GM12801 (cell line): ENCODE measurements around the gene CUX1.

ENCODE experiments used
- TF ChIP-seq, protein P1 (sequence below): IDR thresholded peaks from one replicate; pipeline ENCODE4 v1.5.1; 2011; ENCODE audit warnings: control low read depth; ENCODE audit not compliant: insufficient read length; ENCODE audit errors: extremely low read depth

Gene CUX1

DNA sequence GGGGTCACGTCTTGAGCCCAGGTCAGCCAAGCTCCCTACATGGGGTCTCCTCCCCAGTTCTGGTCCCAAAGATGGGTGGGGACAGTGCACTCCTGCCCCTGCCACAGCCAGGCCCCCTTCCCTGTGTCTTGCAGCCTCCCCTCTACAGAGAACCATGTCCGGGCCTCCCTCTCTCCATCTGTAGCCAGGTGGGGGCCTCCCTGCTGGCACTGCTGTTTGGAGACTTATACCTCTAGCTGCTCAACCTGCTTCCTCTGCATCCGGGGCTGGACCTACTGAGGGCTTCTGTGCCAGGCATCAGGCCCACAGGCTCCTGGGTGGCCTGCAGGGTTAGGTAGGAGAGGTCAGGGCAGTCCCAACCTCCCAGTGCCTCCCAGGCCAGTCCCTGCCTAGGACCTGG, 477.2 kb downstream of the CUX1 start:
- TF ChIP-seq, protein P1, sequence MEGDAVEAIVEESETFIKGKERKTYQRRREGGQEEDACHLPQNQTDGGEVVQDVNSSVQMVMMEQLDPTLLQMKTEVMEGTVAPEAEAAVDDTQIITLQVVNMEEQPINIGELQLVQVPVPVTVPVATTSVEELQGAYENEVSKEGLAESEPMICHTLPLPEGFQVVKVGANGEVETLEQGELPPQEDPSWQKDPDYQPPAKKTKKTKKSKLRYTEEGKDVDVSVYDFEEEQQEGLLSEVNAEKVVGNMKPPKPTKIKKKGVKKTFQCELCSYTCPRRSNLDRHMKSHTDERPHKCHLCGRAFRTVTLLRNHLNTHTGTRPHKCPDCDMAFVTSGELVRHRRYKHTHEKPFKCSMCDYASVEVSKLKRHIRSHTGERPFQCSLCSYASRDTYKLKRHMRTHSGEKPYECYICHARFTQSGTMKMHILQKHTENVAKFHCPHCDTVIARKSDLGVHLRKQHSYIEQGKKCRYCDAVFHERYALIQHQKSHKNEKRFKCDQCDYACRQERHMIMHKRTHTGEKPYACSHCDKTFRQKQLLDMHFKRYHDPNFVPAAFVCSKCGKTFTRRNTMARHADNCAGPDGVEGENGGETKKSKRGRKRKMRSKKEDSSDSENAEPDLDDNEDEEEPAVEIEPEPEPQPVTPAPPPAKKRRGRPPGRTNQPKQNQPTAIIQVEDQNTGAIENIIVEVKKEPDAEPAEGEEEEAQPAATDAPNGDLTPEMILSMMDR, result no peak

DNA sequence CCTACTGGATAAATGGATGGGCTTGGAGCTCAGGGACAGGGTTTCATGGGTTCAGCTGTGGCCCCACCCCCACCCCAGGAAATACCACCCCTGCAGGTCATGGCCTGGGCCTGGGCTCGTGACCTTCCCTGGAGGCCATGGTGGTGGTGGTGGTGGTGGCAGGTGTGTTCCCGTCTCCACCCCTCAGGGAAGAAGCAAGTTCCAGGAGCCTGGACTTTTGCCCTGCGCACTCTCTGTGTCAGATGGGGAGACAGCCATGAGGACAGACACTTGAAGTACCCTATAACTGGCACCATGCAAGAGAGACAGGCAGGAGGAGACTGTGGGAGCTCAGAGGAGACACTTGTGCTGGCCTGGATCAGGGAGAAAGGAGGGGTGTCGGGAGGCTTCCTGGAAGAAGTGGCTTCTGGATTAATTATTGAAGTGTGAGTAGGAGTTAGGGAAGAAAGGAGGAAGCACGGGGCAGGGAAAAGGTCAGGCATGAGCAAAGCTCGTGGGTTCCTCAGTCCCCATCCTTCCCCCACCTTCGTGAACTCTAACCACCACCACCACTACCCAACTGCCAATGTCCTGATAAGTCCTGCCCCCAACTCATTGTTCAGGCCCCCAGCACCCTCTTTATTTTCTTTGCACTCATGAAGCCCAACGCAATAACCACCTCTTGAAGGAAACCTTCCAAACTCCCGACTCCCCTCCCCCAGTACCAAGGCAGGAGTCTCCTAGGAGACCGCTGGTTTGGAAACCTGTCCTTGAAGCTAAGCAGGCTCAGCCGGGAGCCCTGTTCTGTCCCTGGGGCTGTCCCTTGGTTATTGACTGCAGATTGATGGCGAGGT, 478.1 kb downstream of the CUX1 start:
- TF ChIP-seq, protein P1, result no peak

DNA sequence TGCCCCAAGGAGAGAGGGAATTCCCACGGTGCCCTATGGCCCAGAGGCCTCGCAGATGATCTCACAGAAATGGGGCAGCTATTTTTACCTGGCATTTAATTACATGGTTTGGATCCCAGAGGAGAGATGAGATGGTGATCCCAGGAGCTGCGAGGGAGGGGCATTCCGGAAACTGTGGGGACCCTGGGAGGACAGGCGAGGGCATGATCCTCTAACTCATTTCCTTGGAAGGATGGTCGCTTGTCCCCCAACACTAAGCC, 478.7 kb downstream of the CUX1 start:
- TF ChIP-seq, protein P1, result no peak

DNA sequence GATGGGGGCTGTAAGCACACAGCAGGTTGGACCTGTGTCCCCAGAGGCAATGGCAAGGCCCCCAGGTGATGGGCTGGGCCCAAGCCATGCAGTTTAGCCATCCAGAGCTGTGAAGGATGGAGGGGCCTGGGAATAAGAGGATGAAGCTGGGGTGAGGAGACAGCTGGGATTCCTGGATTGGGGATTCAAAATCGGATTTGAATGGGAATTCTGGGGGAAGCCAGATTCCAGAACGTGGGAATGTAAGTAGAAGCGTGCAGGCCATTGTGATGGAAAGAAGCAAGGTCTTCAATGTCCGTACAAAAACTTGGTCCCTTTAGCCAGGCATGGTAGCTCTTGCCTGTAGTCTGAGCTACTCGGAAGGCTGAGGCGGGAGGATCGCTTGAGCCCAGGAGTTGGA, 479.1 kb downstream of the CUX1 start:
- TF ChIP-seq, protein P1, result no peak

DNA sequence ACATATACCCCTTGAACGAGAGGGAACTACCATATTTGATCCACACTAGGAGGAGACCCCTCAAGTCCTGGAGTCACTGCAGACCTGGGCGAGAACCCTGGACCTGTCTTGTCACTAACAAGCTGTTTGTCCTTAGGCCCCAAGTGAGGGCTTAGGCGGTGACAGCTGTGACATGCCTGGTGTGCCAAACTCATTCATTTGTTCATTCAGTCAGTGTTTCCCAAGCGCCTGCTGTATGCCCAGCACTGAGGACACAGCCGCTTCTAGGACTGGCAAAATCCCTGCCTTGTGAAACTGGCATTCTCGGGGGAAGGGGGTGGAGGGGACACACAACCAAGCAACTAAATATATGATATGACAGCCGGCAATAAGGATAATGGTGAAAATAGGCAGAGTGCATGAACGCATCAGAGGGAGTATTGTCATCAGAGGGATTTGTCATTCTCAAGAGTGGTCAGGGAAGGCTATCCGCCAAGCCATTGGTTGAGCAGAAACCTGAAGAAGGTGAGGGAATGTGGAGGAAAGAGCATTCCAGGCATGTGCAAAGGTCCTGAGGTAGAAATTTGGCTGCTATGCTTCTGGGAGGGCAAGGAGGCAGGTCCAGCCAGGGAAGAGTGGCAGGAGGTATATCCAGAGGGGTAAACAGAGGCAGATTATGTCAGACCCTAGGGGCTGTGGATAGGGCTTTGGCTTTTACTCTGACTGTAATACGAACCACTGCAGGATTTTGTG, 480.2 kb downstream of the CUX1 start:
- TF ChIP-seq, protein P1, result no peak

DNA sequence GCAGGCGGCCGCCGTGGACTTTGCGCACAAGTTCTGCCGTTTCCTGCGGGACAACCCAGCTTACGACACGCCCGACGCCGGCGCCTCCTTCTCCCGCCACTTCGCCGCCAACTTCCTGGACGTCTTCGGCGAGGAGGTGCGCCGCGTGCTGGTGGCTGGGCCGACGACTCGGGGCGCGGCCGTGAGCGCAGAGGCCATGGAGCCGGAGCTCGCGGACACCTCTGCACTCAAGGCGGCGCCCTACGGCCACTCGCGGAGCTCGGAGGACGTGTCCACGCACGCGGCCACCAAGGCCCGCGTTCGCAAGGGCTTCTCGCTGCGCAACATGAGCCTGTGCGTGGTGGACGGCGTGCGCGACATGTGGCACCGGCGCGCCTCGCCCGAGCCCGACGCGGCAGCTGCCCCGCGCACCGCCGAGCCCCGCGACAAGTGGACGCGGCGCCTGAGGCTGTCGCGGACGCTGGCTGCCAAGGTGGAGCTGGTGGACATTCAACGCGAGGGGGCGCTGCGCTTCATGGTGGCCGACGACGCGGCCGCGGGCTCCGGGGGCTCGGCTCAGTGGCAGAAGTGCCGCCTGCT, 483.3 kb downstream of the CUX1 start:
- TF ChIP-seq, protein P1, result no peak

DNA sequence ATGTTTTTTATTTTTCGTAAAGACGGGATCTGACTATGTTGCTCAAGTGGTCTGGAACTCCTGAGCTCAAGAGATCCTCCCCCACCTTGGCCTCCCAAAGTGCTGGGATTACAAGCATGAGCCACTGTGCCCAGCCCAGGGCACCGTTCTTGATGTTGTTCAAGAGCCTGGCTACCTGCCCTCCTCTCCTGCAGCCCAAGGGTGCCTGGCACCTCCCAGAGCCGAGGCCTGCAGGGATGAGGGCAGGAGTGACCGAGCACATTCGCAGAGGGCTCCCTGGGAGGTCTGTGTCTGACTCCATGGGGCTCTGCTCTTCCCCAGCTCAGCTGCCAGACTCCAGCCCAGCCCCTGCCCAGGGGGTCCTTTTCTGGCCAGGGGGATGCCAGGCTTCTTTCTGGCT, 484.6 kb downstream of the CUX1 start:
- TF ChIP-seq, protein P1, result no peak
